ENCODE measurements around the gene NIP7. TPM values are rescaled to one million over a fixed set of nuclear protein-coding genes. Genes with fewer than 3 reads are reported as not detected.

Gene NIP7
- total RNA-seq, 1 donor from 2014 or later, result 18.7 TPM

- ATAC-seq (peak; percentile 65 to 78), DNase-seq (peak; percentile 84)
- no peaks in the 10 kb centered on the region for H3K9me3 ChIP-seq
- H3K4me1 ChIP-seq, result peaks cover 27% of the 10 kb centered on the region
- H3K27ac ChIP-seq, result no peak overlapping the region
- H3K4me3 ChIP-seq, result no peak overlapping the region
- no peak for TF ChIP-seq CTCF (IDR thresholded peaks at IDR 0.05)
- H3K27me3 ChIP-seq (ENCODE audit: low read depth), result no peaks in the 10 kb centered on the region
- intact Hi-C loops (cut with DNase I), result no loop called here
- peaks cover 100% of the 10 kb centered on the region for H3K36me3 ChIP-seq
Observed at GRCh38 chr16:69324013-69324531, 15.5 kb upstream of the NIP7 start.

GRCh38 chr16:69324585-69325253 is 14.9 kb upstream of the NIP7 start:
- no peak overlapping the region for H3K4me3 ChIP-seq
- no peak for TF ChIP-seq CTCF (IDR thresholded peaks at IDR 0.05)
- intact Hi-C loops (cut with DNase I), result no loop called here
- H3K27ac ChIP-seq, result no peak overlapping the region
- no peaks in the 10 kb centered on the region for H3K9me3 ChIP-seq
- DNase-seq, result no peak
- H3K4me1 ChIP-seq, result peaks cover 33% of the 10 kb centered on the region
- no peak for ATAC-seq
- peaks cover 95% of the 10 kb centered on the region for H3K36me3 ChIP-seq
- H3K27me3 ChIP-seq (ENCODE audit: low read depth), result no peaks in the 10 kb centered on the region

- Histone ChIP-seq H3K4me3 (no peak overlapping the region), H3K4me1 (peaks cover 36% of the 10 kb centered on the region), H3K27me3 (ENCODE audit: low read depth) (no peaks in the 10 kb centered on the region), H3K36me3 (peaks cover 84% of the 10 kb centered on the region), H3K27ac (no peak overlapping the region), H3K9me3 (no peaks in the 10 kb centered on the region)
- intact Hi-C loops (cut with DNase I), result no loop called here
- ATAC-seq (no peak), DNase-seq (no peak)
- no peak for TF ChIP-seq CTCF (IDR thresholded peaks at IDR 0.05)
Observed at GRCh38 chr16:69325784-69326171, 13.8 kb upstream of the NIP7 start.

- H3K9me3 ChIP-seq, result no peaks in the 10 kb centered on the region
- intact Hi-C loops (cut with DNase I), result no loop called here
- H3K4me1 ChIP-seq, result peaks cover 40% of the 10 kb centered on the region
- ATAC-seq, result no peak
- no peak overlapping the region for H3K4me3 ChIP-seq
- no peak overlapping the region for H3K27ac ChIP-seq
- no peaks in the 10 kb centered on the region for H3K27me3 ChIP-seq (ENCODE audit: low read depth)
- DNase-seq, result no peak
- H3K36me3 ChIP-seq, result peaks cover 79% of the 10 kb centered on the region
- TF ChIP-seq CTCF (IDR thresholded peaks at IDR 0.05), result no peak
Observed at GRCh38 chr16:69326172-69326873, 13.2 kb upstream of the NIP7 start.

GRCh38 chr16:69327585-69328310 is 11.8 kb upstream of the NIP7 start:
- no peak for TF ChIP-seq CTCF (IDR thresholded peaks at IDR 0.05)
- Histone ChIP-seq H3K4me3 (no peak overlapping the region), H3K9me3 (no peaks in the 10 kb centered on the region), H3K27ac (no peak overlapping the region), H3K27me3 (ENCODE audit: low read depth) (no peaks in the 10 kb centered on the region), H3K36me3 (peaks cover 77% of the 10 kb centered on the region), H3K4me1 (peaks cover 40% of the 10 kb centered on the region)
- DNase-seq (no peak), ATAC-seq (no peak)
- intact Hi-C loops (cut with DNase I), result no loop called here
